Measurements from ENCODE around the gene LHFPL6.

Gene LHFPL6

GRCh38 chr13:39433651-39434050 is 169.3 kb downstream of the LHFPL6 start:
- H2AFZ ChIP-seq (ENCODE audit: low read length), result no peak overlapping the region
- no peaks in the 10 kb centered on the region for H3K9me2 ChIP-seq (ENCODE audit: low read depth, low read length)
- H3K27me3 ChIP-seq (ENCODE audit: insufficient read depth, low read length), result no peaks in the 10 kb centered on the region
- H3K4me1 ChIP-seq (ENCODE audit: insufficient read depth, low read length, severe bottlenecking), result no peaks in the 10 kb centered on the region
- H3K36me3 ChIP-seq (ENCODE audit: insufficient read depth, low read length), result no peaks in the 10 kb centered on the region
- H3K9me3 ChIP-seq (ENCODE audit: low read length), result no peaks in the 10 kb centered on the region
- H4K20me1 ChIP-seq (ENCODE audit: insufficient read depth, low read length), result no peaks in the 10 kb centered on the region
- H3K9ac ChIP-seq (ENCODE audit: low read length), result no peak overlapping the region
- TF ChIP-seq, protein P1, sequence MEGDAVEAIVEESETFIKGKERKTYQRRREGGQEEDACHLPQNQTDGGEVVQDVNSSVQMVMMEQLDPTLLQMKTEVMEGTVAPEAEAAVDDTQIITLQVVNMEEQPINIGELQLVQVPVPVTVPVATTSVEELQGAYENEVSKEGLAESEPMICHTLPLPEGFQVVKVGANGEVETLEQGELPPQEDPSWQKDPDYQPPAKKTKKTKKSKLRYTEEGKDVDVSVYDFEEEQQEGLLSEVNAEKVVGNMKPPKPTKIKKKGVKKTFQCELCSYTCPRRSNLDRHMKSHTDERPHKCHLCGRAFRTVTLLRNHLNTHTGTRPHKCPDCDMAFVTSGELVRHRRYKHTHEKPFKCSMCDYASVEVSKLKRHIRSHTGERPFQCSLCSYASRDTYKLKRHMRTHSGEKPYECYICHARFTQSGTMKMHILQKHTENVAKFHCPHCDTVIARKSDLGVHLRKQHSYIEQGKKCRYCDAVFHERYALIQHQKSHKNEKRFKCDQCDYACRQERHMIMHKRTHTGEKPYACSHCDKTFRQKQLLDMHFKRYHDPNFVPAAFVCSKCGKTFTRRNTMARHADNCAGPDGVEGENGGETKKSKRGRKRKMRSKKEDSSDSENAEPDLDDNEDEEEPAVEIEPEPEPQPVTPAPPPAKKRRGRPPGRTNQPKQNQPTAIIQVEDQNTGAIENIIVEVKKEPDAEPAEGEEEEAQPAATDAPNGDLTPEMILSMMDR (IDR thresholded peaks at IDR 0.05; ENCODE audit: low read length), result no peak
- no peak for TF ChIP-seq EZH2 (IDR thresholded peaks at IDR 0.05; ENCODE audit: borderline replicate concordance, low read length)
- no peaks in the 10 kb centered on the region for H3F3A ChIP-seq (ENCODE audit: insufficient read depth, low read length)
- H3K4me3 ChIP-seq (ENCODE audit: low read depth, low read length, poor library complexity, severe bottlenecking), result no peak overlapping the region
- no peaks in the 10 kb centered on the region for H3K79me2 ChIP-seq (ENCODE audit: insufficient read depth, low read length)
- no peak overlapping the region for H3K27ac ChIP-seq (ENCODE audit: low read depth, low read length, poor library complexity, severe bottlenecking)
- H3K4me2 ChIP-seq (ENCODE audit: low read length), result no peak overlapping the region

- no peak overlapping the region for H3K4me2 ChIP-seq (ENCODE audit: low read length)
- no peak for TF ChIP-seq EZH2 (IDR thresholded peaks at IDR 0.05; ENCODE audit: borderline replicate concordance, low read length)
Observed at GRCh38 chr13:39432196-39432595, 170.8 kb downstream of the LHFPL6 start.

DNA sequence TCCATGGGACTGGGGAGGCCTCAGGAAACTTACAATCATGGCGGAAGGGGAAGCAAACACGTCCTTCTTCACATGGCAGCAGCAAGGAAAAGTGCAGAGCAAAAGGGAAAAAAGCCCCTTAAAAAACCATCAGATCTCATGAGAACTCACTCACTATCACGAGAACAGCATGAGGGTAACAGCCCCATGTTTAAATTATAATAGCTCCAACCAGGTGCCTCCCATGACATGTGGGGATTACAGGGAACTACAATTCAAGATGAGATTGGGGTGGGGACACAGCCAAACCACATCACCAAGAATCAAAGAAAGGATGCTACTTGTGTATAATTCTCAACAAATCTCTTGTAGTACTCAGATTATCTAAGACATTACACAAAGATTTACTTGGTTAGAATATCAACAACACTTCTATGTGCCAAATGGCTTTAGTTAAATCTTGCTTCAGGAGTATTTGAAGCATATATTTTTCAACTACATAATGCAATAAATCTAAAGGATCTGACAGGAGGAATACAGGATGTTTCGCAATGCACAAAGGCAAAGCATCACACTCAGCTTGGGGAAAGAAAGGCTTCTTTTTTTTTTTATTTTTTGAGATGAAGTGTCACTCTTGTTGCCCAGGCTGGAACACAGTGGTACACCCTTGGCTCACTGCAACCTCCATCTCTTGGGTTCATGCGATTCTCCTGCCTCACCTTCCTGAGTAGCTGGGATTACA is 180.0 kb downstream of the LHFPL6 start:
- Histone ChIP-seq H2AFZ (ENCODE audit: low read length) (no peak overlapping the region), H3K9ac (ENCODE audit: low read length) (no peak overlapping the region)

More at GRCh38 chr13:39432196-39432595, 170.8 kb downstream of the LHFPL6 start:
- Histone ChIP-seq H3K79me2 (ENCODE audit: insufficient read depth, low read length) (no peaks in the 10 kb centered on the region), H2AFZ (ENCODE audit: low read length) (no peak overlapping the region), H3K27ac (ENCODE audit: low read depth, low read length, poor library complexity, severe bottlenecking) (no peak overlapping the region), H3K4me3 (ENCODE audit: low read depth, low read length, poor library complexity, severe bottlenecking) (no peak overlapping the region), H3K9ac (ENCODE audit: low read length) (no peak overlapping the region), H3K36me3 (ENCODE audit: insufficient read depth, low read length) (no peaks in the 10 kb centered on the region), H3F3A (ENCODE audit: insufficient read depth, low read length) (no peaks in the 10 kb centered on the region), H3K4me1 (ENCODE audit: insufficient read depth, low read length, severe bottlenecking) (no peaks in the 10 kb centered on the region), H4K20me1 (ENCODE audit: insufficient read depth, low read length) (no peaks in the 10 kb centered on the region), H3K27me3 (ENCODE audit: insufficient read depth, low read length) (no peaks in the 10 kb centered on the region), H3K9me2 (ENCODE audit: low read depth, low read length) (no peaks in the 10 kb centered on the region), H3K9me3 (ENCODE audit: low read length) (no peaks in the 10 kb centered on the region)

More for the DNA sequence above, 180.0 kb downstream of the LHFPL6 start:
- H3K27ac ChIP-seq (ENCODE audit: low read depth, low read length, poor library complexity, severe bottlenecking), result no peak overlapping the region
- H3K9me2 ChIP-seq (ENCODE audit: low read depth, low read length), result no peaks in the 10 kb centered on the region
- H3K4me2 ChIP-seq (ENCODE audit: low read length), result no peak overlapping the region
- no peaks in the 10 kb centered on the region for H3K9me3 ChIP-seq (ENCODE audit: low read length)
- H3K4me3 ChIP-seq (ENCODE audit: low read depth, low read length, poor library complexity, severe bottlenecking), result no peak overlapping the region
- no peak for TF ChIP-seq EZH2 (IDR thresholded peaks at IDR 0.05; ENCODE audit: borderline replicate concordance, low read length)
- TF ChIP-seq, protein P1 (IDR thresholded peaks at IDR 0.05; ENCODE audit: low read length), result no peak
- H3K36me3 ChIP-seq (ENCODE audit: insufficient read depth, low read length), result no peaks in the 10 kb centered on the region
- H3K4me1 ChIP-seq (ENCODE audit: insufficient read depth, low read length, severe bottlenecking), result no peaks in the 10 kb centered on the region
- H3K27me3 ChIP-seq (ENCODE audit: insufficient read depth, low read length), result no peaks in the 10 kb centered on the region
- no peaks in the 10 kb centered on the region for H3K79me2 ChIP-seq (ENCODE audit: insufficient read depth, low read length)
- H3F3A ChIP-seq (ENCODE audit: insufficient read depth, low read length), result no peaks in the 10 kb centered on the region
- H4K20me1 ChIP-seq (ENCODE audit: insufficient read depth, low read length), result no peaks in the 10 kb centered on the region

All from OCI-LY1 (cell line).